ENCODE results near the gene DYNC2H1.

DNA sequence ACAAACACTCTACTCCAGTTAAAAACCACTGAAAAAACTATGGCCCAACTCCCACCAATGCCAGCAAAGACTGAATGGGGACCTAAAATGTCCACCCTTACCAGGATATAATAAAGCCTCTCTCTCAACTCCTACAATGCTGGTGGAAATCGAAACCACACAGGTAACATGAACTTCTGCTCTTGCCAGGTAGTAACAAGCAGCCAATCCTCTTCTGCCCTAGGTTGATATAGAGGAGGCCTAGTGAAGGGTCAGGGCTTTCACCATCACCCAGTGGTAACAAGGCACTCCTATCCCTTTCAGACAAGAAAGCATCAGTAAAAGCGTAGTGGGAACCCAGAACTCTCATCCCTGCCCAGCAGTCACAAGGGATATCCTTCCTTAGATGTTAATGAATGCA is 39.9 kb upstream of the DYNC2H1 start:
- TF ChIP-seq, protein P1, sequence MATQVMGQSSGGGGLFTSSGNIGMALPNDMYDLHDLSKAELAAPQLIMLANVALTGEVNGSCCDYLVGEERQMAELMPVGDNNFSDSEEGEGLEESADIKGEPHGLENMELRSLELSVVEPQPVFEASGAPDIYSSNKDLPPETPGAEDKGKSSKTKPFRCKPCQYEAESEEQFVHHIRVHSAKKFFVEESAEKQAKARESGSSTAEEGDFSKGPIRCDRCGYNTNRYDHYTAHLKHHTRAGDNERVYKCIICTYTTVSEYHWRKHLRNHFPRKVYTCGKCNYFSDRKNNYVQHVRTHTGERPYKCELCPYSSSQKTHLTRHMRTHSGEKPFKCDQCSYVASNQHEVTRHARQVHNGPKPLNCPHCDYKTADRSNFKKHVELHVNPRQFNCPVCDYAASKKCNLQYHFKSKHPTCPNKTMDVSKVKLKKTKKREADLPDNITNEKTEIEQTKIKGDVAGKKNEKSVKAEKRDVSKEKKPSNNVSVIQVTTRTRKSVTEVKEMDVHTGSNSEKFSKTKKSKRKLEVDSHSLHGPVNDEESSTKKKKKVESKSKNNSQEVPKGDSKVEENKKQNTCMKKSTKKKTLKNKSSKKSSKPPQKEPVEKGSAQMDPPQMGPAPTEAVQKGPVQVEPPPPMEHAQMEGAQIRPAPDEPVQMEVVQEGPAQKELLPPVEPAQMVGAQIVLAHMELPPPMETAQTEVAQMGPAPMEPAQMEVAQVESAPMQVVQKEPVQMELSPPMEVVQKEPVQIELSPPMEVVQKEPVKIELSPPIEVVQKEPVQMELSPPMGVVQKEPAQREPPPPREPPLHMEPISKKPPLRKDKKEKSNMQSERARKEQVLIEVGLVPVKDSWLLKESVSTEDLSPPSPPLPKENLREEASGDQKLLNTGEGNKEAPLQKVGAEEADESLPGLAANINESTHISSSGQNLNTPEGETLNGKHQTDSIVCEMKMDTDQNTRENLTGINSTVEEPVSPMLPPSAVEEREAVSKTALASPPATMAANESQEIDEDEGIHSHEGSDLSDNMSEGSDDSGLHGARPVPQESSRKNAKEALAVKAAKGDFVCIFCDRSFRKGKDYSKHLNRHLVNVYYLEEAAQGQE (IDR thresholded peaks at IDR 0.05), result no peak
- TF ChIP-seq, protein P2, sequence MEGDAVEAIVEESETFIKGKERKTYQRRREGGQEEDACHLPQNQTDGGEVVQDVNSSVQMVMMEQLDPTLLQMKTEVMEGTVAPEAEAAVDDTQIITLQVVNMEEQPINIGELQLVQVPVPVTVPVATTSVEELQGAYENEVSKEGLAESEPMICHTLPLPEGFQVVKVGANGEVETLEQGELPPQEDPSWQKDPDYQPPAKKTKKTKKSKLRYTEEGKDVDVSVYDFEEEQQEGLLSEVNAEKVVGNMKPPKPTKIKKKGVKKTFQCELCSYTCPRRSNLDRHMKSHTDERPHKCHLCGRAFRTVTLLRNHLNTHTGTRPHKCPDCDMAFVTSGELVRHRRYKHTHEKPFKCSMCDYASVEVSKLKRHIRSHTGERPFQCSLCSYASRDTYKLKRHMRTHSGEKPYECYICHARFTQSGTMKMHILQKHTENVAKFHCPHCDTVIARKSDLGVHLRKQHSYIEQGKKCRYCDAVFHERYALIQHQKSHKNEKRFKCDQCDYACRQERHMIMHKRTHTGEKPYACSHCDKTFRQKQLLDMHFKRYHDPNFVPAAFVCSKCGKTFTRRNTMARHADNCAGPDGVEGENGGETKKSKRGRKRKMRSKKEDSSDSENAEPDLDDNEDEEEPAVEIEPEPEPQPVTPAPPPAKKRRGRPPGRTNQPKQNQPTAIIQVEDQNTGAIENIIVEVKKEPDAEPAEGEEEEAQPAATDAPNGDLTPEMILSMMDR (IDR thresholded peaks at IDR 0.05; ENCODE audit: low read depth, low read length, missing input control), result no peak
- TF ChIP-seq RXRA (IDR thresholded peaks at IDR 0.05) (no peak), RAD21 (IDR thresholded peaks at IDR 0.05) (no peak), TAF1 (conservative IDR thresholded peaks at IDR 0.05) (no peak), GABPA (IDR thresholded peaks at IDR 0.05 in 1 of 2, conservative IDR thresholded peaks at IDR 0.05 in 1 of 2) (no peak), YY1 (IDR thresholded peaks at IDR 0.05) (no peak), FOXA1 (IDR thresholded peaks at IDR 0.05) (no peak), EGR1 (IDR thresholded peaks at IDR 0.05; ENCODE audit: low read depth in 2 of 2) (no peak), JUND (IDR thresholded peaks at IDR 0.05) (no peak)
- TF ChIP-seq, protein P3, sequence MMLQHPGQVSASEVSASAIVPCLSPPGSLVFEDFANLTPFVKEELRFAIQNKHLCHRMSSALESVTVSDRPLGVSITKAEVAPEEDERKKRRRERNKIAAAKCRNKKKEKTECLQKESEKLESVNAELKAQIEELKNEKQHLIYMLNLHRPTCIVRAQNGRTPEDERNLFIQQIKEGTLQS (IDR thresholded peaks at IDR 0.05), result no peak
- TF ChIP-seq, protein P4, sequence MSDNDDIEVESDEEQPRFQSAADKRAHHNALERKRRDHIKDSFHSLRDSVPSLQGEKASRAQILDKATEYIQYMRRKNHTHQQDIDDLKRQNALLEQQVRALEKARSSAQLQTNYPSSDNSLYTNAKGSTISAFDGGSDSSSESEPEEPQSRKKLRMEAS (IDR thresholded peaks at IDR 0.05), result no peak

Measured in liver (tissue), 3 donors.